Cerebellar cortex (tissue), 1 donor: ENCODE measurements around the gene RAPGEF4.
"Not testable (repeated sequence)": the region's sequence is repeated elsewhere in the genome, so short reads cannot be mapped to it uniquely, and the experiment has no call there.

Experiments
- DNase-seq: peaks from one replicate; pipeline ENCODE4 v3.0.0-alpha.2; 2015; ENCODE audit warnings: low spot score

RAPGEF4 gene

DNA sequence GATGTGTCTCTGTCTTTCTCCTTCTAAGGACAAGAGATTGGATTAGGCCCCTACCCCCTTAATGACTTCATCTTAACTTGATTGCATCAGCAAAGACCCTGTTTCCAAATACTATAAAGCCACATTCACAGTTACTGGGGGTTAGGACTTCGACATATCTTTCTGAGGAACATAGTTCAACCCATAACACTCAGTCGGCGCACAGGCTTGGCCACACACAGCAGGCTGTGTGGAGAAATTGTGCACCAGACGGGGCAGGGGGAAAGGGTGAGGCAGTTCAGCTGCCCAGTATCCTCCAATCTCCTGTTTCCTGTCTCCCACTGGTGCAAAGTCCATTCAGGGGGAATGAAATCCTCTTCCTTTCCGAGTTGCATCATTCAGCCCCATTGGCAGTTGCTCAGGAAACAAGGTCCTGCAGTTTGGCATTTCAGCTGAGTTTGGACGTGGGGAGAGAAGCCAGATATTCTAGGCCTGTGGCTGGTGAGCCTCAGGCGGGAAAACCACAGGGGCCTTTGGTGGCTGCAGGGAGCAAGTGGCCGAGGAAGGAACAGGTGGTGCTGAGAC, 9.4 kb upstream of the RAPGEF4 start:
- DNase-seq, result peak; percentile 95

DNA sequence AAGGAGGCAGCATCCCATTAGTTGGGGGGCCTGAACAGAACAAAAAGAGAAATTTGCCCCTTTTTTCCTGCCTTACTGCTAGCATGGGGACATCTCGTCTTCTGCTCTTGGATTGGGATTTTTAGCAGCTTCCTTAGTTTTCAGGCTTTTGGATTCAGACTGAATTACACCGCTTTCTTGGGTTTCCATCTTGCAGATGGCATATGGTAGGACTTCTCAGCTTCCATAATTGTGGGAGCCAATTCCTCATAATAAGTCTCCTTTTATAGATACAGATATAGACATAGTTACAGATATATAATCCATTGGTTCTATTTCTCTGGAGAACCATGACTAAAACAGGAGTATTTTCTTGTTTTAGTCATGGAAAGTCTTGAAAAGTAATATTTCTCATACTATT, 5.2 kb upstream of the RAPGEF4 start:
- no peak for DNase-seq

DNA sequence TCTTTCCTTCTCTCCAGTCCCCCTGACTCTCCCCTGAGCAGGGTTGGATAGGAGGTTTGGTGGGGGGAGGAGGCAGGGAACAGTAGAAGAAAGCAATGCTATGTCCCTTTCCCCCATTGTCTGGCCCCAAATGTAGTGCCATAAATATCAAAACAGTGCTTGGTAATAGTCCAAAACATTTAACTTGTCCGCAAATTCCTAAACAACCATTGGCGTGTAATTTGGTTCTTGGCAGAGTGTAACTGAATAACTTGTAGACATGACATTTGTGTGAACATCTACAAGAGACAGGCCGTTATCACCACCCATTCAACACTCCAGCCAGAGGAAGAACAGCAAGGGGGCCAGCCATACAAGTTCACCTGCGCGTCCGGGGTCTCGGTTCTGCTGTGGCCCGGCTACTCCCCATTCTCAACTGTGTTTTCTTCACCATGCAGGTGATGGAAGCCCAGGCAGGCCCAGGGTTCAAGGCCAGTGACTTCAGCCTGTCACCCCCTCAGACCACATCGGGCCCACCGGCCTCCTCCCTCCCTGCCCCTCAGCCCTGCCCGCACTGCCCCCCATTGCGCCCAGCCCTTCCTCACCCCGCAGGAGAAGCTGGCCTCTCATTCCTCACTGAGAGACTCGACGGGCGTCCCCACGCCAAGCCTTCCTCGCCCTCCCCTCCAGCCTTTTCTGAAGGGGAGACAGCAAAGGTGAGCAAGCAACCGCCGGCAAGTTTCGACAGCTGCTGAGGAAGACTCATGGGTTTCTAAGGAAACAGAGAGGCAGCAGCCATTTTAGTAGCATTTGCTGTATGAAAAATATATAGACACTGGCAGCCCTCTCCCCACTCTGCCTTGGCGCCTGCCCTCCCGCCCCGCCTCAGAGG, 699 bp upstream of the RAPGEF4 start:
- DNase-seq, result peak; percentile 37

DNA sequence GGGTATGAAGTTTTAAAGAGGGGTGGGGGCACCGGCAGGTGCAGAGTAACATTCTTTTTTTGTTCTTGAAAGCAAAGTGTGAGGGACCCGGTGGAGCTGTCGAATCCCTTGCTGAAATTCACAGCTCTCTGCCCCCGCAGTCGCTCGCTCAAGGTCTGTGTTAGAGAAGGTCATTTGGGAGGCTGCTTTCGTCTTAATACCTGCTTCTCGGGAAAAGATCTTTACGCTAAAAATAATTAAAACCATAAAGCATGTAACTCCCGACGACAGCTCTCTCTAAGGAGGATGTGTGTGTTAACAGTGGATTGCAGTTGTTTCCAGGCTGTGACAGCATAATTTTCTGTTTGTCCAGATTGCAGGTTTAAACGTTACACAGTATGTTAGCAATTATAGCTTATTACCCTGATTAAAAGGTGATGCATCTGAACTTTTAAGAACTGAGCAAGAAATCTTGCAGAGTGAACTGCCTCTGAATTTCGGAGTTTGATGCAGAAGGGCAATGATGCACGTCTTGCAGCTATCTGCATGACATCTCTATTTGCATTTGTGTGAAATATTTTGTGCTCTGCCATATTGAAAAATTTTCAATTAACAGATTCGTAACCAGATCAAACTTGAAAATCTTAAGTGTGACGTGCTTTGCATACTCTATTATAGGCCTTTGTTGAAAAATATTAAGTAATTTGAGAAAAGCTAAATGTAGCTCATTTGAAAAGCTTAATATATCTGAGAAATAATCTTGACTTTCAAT, 954 bp downstream of the RAPGEF4 start:
- peak; percentile 67 for DNase-seq

DNA sequence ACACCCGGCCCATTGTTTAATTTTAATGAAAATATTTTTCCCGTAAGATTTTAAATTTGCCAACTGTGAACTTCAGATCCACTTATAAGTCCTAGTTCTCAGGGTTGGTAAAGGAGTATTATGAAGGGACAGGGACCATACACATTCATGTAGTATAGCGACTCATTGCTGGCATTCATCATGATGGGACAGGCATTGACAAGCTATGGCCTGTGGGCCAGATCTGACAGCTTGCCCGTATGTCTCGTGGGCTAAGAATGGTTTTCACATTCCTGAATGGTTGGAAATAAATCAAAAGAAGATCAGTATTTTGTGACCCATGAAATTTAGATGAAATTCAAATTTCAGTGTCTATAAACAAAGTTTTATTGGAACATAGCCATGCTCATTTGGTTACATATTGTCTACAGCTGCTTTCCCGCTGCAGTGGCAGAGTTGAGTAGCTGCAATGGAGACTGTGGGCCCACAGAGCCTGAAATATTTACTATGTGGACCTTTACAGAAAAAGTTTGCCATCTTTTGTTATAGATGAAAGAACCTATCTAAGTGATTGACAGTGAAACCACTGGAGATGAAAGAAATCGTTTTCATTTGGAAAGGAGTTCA, 4.1 kb downstream of the RAPGEF4 start:
- no peak for DNase-seq

DNA sequence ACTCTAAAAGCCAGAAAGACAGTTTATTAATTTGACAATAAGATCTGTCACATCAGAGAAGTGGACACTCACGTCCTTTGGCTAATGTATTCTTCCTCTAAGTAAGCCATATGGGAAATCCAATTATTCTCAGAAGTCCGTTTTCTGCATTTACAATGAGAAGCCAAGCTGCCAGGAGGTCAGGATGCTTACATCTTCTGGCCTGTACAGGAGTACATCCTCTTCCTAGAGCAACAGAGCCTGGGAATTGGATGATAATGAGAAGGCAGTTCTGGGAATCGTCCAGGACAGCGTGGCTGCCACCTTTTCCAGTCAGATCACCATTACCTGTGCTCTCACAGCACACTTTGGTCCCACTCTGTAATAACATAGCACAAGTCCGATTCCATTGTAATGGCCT, 5.2 kb downstream of the RAPGEF4 start:
- peak; percentile 73 for DNase-seq

DNA sequence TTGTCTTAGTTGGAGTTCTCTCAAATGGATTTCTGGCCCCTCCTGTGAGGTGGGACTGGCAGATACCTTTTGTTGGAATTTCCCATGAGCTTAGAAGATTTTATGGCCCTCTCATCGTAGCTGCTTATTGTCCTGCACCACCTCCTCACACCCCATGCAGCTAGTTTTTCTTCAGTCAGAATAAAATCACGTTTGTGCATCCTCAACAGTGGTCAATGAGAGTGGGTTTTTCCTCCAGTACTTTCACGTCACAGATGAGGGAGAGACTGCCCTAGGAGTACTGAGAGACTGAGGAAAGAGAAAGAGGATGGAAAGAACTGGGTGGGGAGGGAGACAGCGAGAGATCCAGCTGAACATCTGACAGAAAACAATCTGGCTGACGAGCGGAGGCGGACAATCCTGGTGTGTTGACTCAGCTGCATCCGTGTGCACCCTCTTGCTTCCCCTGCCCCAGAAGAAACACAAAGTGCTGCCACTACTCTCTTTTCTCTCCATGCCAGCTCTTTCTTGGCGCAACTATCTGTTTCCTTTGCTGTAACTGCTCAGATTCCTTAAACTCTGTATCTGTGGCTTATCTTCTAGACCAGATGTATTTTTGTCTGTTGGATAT, 7.4 kb downstream of the RAPGEF4 start:
- no peak for DNase-seq

DNA sequence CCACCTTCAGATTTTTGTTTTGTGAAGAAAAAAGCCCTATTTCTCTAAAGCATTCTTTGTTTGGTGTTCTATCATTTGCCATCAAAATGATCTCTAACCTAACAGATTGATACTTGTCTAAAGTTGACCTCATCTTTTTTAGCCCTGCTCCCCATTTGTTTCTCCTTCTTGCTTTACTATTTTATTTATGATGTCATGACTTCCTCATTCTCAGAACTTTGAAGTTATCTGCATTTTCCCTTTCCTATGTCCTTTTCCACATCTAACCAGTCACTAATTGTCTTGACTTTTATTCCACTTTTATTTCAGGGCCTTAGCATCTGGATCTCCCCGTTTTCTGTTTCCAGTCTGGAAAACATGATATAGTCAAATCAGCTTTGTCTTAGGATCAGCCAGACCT, 8.3 kb downstream of the RAPGEF4 start:
- no peak for DNase-seq

DNA sequence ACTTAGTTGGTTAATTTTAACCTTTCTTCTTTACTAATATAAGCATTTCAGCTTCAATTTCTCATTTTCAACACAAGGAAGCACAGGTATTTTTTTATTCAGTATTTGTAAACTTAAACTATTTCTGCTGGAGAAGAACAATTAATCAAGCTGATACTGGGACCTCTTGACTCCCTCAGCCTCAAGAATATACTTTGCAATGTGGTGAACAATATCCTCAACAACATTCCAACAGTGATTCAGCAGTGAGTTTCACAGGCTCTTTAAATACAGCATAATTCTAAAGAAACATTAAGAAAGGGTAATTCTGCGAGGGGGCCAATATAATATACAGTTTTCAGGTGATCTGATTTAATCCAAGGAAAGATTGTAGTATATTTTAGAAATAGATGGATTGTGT, 10.0 kb downstream of the RAPGEF4 start:
- no peak for DNase-seq

DNA sequence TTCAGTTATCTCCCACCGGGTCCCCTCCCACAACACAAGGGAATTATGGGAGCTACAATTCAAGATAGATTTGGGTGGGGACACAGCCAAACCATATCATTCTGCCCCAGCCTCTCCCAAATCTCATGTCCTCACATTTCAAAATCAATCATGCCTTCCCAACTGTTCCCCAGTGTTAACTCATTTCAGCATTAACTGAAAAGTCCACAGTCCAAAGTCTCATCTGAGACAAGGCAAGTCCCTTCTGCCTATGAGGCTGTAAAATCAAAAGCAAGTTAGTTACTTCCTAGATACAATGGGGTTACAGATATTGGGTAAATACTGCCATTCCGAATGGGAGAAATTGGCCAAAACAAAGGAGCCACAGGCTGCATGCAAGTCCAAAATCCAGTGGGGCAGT, 12.9 kb downstream of the RAPGEF4 start:
- DNase-seq, result not testable (repeated sequence)

DNA sequence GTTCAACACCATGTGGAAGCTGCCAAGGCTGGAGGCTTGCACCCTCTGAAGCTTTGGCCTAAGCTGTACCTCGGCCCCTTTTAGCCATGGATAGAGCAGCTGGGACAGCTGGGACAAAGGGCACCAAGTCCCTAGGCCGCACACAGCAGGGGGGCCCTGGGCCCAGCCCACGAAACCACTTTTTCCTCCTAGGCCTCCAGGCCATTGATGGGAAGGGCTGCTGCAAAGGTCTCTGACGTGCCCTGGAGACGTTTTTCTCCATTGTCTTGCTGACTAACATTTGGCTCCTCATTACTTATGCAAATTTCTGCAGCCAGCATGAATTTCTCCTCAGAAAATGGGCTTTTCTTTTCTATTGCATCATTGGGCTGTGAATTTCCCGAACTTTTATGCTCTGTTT, 13.7 kb downstream of the RAPGEF4 start:
- DNase-seq, result no peak

DNA sequence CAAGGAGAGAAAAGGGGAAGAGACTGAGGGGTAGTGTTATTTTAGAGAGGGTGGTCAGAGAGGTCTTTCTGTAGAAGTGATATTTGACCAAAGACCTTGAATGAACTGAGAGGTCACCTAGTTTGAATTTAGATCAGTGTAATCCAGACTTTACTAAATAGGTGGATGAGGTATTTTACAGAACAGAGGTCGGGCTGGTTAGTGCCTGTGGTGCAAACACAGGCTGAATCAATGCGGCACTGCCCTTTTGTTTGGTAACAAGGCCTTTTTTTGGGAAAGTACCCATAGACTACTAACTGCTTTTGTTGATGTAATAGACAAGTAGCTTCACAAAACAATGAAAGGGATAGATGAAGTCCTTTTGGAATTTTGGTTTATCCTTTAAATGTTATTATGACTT, 15.9 kb downstream of the RAPGEF4 start:
- no peak for DNase-seq

DNA sequence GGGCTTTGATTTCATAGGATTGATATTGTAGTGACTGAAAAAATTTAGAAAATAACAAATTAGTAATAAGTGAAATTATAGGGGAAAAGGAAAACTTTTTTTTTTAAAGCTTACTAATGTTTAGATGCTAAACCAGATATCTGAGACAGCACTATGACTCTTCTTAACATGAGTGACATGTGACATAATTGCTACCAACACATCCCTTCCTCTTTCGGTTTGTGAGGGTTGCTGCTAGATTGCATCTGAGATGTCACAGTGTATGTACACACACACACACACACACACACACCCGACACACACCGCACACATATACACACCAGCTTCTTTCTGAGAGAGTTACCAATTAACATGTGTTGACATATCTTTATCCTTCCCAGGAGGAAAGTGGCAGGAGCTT, 18.0 kb downstream of the RAPGEF4 start:
- no peak for DNase-seq

DNA sequence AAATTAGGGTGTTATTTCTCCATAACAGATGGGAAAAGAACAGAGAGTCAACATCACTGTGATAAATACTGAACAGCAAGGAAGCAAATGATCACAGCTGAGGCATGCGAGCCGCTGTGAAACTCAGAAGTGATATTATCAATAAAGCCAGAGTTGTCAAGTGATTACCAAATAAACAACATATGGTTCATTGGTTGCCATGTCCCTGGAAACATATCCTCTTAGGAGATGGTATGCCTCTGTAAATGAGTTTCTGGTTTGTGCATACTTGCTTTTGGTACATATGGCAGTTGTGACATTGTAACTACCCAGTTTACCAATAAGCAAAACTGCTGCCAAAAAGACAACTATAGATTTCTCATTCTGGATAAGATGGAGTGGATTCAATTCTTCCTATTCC, 23.8 kb downstream of the RAPGEF4 start:
- no peak for DNase-seq

DNA sequence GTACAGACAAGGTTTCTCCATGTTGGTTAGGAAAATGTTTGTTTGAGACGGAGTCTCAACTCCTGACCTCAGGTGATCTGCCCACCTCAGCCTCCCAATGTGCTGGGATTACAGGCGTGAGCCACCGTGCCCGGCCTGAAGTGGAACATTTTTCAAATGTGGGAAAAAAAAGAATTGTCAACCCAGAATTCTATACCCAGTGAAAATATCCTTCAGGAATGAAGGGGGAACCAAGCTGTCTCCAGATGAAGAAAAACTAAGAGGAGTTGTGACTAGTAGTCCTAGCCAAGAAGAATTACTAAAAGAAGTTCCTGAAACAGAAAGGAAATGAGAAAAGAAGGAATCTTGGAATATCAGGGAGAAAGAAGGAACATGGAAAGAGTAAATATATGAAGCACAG, 25.7 kb downstream of the RAPGEF4 start:
- no peak for DNase-seq

DNA sequence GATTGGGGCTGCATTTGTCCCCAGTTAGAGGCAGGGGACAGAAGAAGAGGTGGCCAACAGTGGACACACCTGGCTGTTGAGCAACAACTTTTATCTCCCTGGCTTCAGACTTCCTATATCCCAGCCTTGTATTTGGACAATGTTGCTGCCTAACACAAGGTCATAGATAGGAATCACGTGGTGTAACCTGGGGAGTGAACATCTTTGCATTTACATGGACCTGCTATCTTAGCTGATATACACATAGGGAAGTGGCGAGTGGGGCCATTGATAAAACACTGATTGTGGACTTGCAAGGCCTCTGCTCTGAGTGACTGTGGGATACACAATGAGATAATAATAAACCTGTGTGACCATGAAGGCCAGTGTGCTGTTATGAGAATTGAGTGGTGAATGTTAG, 26.9 kb downstream of the RAPGEF4 start:
- DNase-seq, result no peak

DNA sequence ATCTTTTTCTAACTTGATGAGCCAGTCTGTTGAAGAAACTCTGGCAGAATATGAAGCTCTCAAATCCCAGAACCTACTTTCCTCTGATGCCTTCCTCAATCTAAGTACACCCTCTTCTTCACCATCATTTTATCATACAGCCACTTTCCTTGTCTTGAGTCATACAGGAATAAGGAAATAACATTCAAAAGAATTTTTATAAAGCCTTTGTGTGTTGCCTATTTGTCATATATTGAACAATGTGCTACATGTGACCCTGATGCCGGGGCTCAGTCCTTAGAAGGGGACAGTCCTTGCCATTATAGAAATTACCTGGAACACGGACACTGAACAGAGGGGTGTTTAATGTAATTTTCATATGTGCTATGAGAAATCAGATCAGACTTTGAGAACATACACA, 27.4 kb downstream of the RAPGEF4 start:
- no peak for DNase-seq

DNA sequence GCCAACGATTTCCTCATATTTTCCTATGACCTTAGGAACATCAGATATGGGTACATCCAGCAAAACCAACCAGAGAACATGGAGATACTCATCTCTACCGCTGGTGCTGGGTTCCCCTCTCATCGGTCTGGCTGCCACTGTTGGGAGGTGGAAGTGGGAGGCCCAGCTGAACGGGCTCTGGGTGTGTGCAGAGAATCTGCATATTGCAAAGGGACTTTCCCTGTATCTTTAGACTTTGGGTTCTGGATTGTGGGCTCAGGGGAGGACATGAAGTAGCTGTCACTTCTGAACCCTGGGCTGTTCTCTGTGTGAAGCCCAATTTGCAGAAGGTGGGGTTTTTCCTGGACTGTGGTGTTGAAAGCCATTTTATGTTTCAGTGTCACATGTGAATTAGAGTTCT, 30.0 kb downstream of the RAPGEF4 start:
- DNase-seq, result no peak

DNA sequence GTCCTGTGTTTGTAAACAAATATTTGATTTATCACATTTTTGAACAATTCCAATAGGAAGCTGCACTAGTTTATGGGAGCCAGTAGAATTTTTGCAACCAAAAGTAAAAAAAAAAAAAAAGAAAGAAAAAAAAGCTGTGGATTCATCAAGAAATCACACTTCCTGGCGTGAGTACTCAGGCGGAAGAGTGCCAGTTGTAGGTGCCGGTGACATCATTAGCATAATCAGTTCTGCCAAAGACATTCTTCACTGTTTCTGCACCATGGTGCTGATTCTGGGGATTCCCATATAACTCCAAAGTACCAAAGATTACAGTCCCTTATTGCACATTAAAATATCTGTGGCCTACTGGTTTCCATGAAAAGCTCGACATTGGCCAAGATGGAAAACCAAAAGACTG, 32.8 kb downstream of the RAPGEF4 start:
- peak; percentile 65 for DNase-seq

DNA sequence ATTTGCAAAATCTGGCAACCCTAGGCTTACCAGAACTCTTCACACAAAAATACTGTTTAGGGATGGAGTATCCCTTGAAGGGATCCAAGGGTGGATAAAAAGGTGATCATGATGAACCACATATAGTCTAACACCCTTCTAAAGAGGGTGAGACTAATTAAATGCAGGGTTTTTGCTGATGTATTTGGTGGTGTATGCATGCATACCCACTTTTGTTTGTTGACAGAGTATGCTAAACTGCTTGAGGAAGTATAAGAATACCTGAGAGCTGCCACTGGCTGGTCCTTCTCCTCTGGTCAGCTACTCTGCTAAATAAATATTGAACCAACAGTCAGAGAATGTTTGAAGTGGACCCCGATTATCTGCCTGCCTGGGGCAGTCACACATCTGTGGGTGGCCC, 34.2 kb downstream of the RAPGEF4 start:
- no peak for DNase-seq

DNA sequence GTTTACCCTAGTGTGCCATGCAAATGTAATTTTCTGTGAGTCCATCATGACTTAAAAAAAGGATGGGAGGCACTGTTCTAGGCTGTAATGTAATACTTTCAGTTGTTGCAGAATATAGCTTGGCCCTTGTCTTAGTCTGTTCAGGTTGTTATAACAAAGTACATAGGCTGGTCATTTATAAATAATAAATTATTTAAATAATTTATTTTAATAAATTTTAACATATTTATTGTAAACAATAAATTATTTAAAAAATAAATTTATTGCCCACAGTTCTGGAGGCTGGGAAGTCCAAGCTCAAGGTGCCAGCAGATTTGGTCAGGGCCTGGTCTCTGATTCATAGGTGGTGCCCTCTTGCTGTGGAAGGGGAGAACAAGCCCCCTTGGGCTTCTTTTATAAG, 35.2 kb downstream of the RAPGEF4 start:
- DNase-seq, result no peak

DNA sequence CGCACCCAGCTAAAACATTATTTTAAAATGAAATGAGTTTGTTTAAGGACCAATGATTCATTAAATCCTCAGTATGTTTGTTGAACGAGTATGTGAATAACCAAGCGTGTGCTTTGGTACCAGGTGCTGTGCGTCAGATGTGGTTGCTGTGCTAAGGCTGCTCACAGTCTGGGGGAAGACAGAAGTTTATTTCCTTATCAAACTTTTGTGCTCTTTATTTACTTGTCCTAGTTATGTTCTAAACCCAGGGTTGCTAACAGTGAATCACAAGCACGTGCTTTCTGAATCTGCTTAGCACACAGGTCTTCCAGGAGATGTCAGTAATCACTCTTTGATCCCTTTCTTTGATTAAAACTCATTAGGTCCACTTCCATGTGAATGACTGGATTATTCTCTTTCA, 37.0 kb downstream of the RAPGEF4 start:
- no peak for DNase-seq
